K562 (cell line): ENCODE results near the gene MPRIP. TPM values are rescaled to one million over a fixed set of nuclear protein-coding genes. Genes with fewer than 3 reads are reported as not detected.

Experiments
- ATAC-seq: fragments of 200-7000 bp; cut with Tn5 transposase; 3 replicates; pipeline ENCODE4 v1.9.1; 2020; ENCODE audit warnings: moderate library complexity
- BruUV-seq: library from RNA; stranded (reverse); fragments of 400-500 nt; replicated peaks from 2 replicates; lab custom pipeline; 2021; lab: Mats Ljungman, UMichigan
- CTCF ChIA-PET: fragments of 300-600 bp; formaldehyde crosslinking; extraction: SDS; loops from one replicate; lab custom pipeline; 2021; ENCODE audit warnings: low intra/inter-chr PET ratio; lab: Yijun Ruan, JAX
- POLR2A ChIA-PET: fragments of 300-600, 350-650 bp; sonication (Branson Sonifier 250); formaldehyde crosslinking; extraction: SDS; loops from one replicate; lab custom pipeline; 2021; ENCODE audit warnings: antibody characterized with exemption, inconsistent platforms; lab: Yijun Ruan, JAX
- DNase-seq, 4 experiments: peaks; one replicate each; pipeline versions ENCODE4 v3.0.0 to v3.0.0-alpha.2; 2011 to 2018; ENCODE audit warnings: low spot score in 3 of 4, mixed read lengths in 3 of 4; ENCODE audit errors: extremely low read depth in 1 of 4
- FAIRE-seq: peaks from 2 replicates; lab custom pipeline; 2011; peaks lifted over from hg19 to GRCh38; lab: Jason Lieb, UNC
- H2AFZ ChIP-seq: 2 replicates; pipeline ENCODE4 v1.6.0; 2011; ENCODE audit warnings: low read depth, low read length, control low read depth, inconsistent platforms
- H3K27ac ChIP-seq: fragments of 200-600 bp; 3 replicates; pipeline ENCODE4 v1.8.0; 2011; ENCODE audit warnings: low read depth, mild to moderate bottlenecking, control low read depth, inconsistent platforms, low read length, moderate library complexity, mixed read lengths; ENCODE audit errors: extremely low read depth
- H3K27me3 ChIP-seq, 2 experiments: fragments of 300-600 bp in 1 of 2; 2 replicates in 1 of 2; 3 replicates in 1 of 2; pipeline versions ENCODE4 v1.6.0 to v1.8.0; 2011; ENCODE audit warnings: inconsistent platforms in 2 of 2, low read length in 2 of 2, mild to moderate bottlenecking in 1 of 2, mixed read lengths in 1 of 2, moderate library complexity in 1 of 2; ENCODE audit not compliant: control insufficient read depth in 2 of 2, insufficient read depth in 2 of 2
- H3K36me3 ChIP-seq: fragments of 300-600 bp; 3 replicates; pipeline ENCODE4 v1.8.0; 2011; ENCODE audit warnings: mild to moderate bottlenecking, low read length, inconsistent platforms; ENCODE audit not compliant: control insufficient read depth, insufficient read depth
- H3K4me1 ChIP-seq, 2 experiments: fragments of 200-600 bp in 1 of 2; replicated peaks in 1 of 2; 2 replicates in 1 of 2; 3 replicates in 1 of 2; pipeline versions ENCODE4 v1.5.1 to v1.8.0; 2011; ENCODE audit warnings: inconsistent platforms in 2 of 2, low read length in 2 of 2, mild to moderate bottlenecking in 1 of 2, mixed read lengths in 1 of 2, moderate library complexity in 1 of 2; ENCODE audit not compliant: control insufficient read depth in 2 of 2, insufficient read depth in 2 of 2
- H3K4me2 ChIP-seq: 2 replicates; pipeline ENCODE4 v1.6.1; 2011; ENCODE audit warnings: low read length, control low read depth, inconsistent platforms, mixed read lengths; ENCODE audit not compliant: insufficient read depth
- H3K4me3 ChIP-seq: fragments of 200-600 bp; sonication (generic), shearing (Covaris generic); 2 replicates; pipeline ENCODE4 v1.5.1; 2016; ENCODE audit warnings: control low read depth, inconsistent platforms
- H3K79me2 ChIP-seq: fragments of 200-600 bp; 3 replicates; pipeline ENCODE4 v1.8.0; 2011; ENCODE audit warnings: low read length, inconsistent platforms; ENCODE audit not compliant: control insufficient read depth, insufficient read depth
- H3K9ac ChIP-seq, 2 experiments: 2 replicates each; pipeline versions ENCODE4 v1.6.0 to v1.6.1; 2011; ENCODE audit warnings: low read depth in 2 of 2, low read length in 2 of 2, control low read depth in 1 of 2, inconsistent platforms in 1 of 2, mild to moderate bottlenecking in 1 of 2, mixed read lengths in 1 of 2; ENCODE audit not compliant: insufficient read depth in 1 of 2
- H3K9me1 ChIP-seq: one replicate; pipeline ENCODE4 v1.6.0; 2011; ENCODE audit warnings: inconsistent platforms, mild to moderate bottlenecking, low read length, moderate library complexity; ENCODE audit not compliant: control insufficient read depth, insufficient read depth
- H3K9me3 ChIP-seq: replicated peaks from 2 replicates; pipeline ENCODE4 v1.5.1; 2011; ENCODE audit warnings: low read depth, low read length, inconsistent platforms; ENCODE audit not compliant: control insufficient read depth, insufficient read depth
- H4K20me1 ChIP-seq: replicated peaks from 2 replicates; pipeline ENCODE4 v1.6.1; 2011; ENCODE audit warnings: low read length, inconsistent platforms, mixed read lengths; ENCODE audit not compliant: control insufficient read depth, insufficient read depth
- ASH1L ChIP-seq: fragments of 450-650 bp; IDR thresholded peaks from 2 replicates; pipeline ENCODE4 v1.6.1; 2018; ENCODE audit warnings: borderline replicate concordance, mild to moderate bottlenecking, low read depth; ENCODE audit not compliant: partially characterized antibody
- GATAD2B ChIP-seq: fragments of 450-650 bp; IDR thresholded peaks from 2 replicates; pipeline ENCODE4 v1.6.1; 2017; ENCODE audit warnings: mild to moderate bottlenecking, borderline replicate concordance
- HNRNPUL1 ChIP-seq: fragments of 200-400 bp; formaldehyde crosslinking; IDR thresholded peaks from 2 replicates; pipeline ENCODE4 v1.6.1; 2017; ENCODE audit warnings: low read length
- IFI16 ChIP-seq: fragments of 250-450 bp; sonication (Bioruptor Pico); IDR thresholded peaks from 2 replicates; pipeline ENCODE4 v2.1.2; 2022; ENCODE audit warnings: mild to moderate bottlenecking, inconsistent platforms
- ILF3 ChIP-seq: fragments of 450-650 bp; IDR thresholded peaks from 2 replicates; pipeline ENCODE4 v1.6.1; 2018; ENCODE audit warnings: antibody characterized with exemption, mild to moderate bottlenecking, moderate library complexity, borderline replicate concordance
- KDM2B ChIP-seq: fragments of 250-450 bp; sonication (Bioruptor Pico); IDR thresholded peaks from 2 replicates; pipeline ENCODE4 v1.8.0; 2021; ENCODE audit warnings: mild to moderate bottlenecking, moderate library complexity
- MXI1 ChIP-seq: IDR thresholded peaks from 2 replicates; pipeline ENCODE4 v1.6.1; 2011; ENCODE audit warnings: low read depth, mild to moderate bottlenecking, improper control_type of control experiment, low read length
- NCOA4 ChIP-seq: fragments of 450-650 bp; IDR thresholded peaks from 2 replicates; pipeline ENCODE4 v1.6.1; 2018; ENCODE audit warnings: mild to moderate bottlenecking; ENCODE audit not compliant: partially characterized antibody
- NR2C2 ChIP-seq, 2 experiments: fragments of 200-800 bp in 1 of 2; sonication (Bioruptor generic) in 1 of 2; sonication (generic) in 1 of 2; formaldehyde crosslinking in 1 of 2; IDR thresholded peaks; 2 replicates each; pipeline versions ENCODE4 v1.6.1 to v1.8.0; 2016 to 2022; ENCODE audit warnings: mild to moderate bottlenecking in 1 of 2, missing compliant biosample characterization in 1 of 2, missing genetic modification characterization in 1 of 2, missing genetic modification reagents in 1 of 2
- POLR2A ChIP-seq: fragments of 450-650 bp; conservative IDR thresholded peaks from 2 replicates; pipeline ENCODE4 v1.6.1; 2016
- SMC3 ChIP-seq: conservative IDR thresholded peaks from 2 replicates; pipeline ENCODE4 v1.6.1; 2011; ENCODE audit warnings: low read depth, low read length, improper control_type of control experiment; ENCODE audit not compliant: insufficient read depth
- SP2 ChIP-seq: IDR thresholded peaks from 2 replicates; pipeline ENCODE4 v1.6.1; 2011; ENCODE audit warnings: mild to moderate bottlenecking, low read depth, low read length, moderate library complexity; ENCODE audit not compliant: poor library complexity, severe bottlenecking; ENCODE audit errors: extremely low read depth
- TFAM ChIP-seq: fragments of 250-450 bp; sonication (Bioruptor Pico); conservative IDR thresholded peaks from 2 replicates; pipeline ENCODE4 v1.5.0; 2021; ENCODE audit warnings: mild to moderate bottlenecking, moderate library complexity
- ZBTB8A ChIP-seq: fragments of 450-650 bp; IDR thresholded peaks from 2 replicates; pipeline ENCODE4 v1.6.1; 2018; ENCODE audit warnings: mild to moderate bottlenecking, moderate library complexity; ENCODE audit not compliant: partially characterized antibody
- ZNF311 ChIP-seq: fragments of 250-450 bp; sonication (Bioruptor Pico); IDR thresholded peaks from 2 replicates; pipeline ENCODE4 v1.4.0; 2020; ENCODE audit warnings: mild to moderate bottlenecking, moderate library complexity
- WGBS: fragments of 100-300 bp; shearing (Covaris generic); methylation state at CpG from one replicate; pipeline ENCODE4 v1.1.6; 2016; ENCODE audit warnings: low coverage, mixed read lengths; ENCODE audit not compliant: insufficient coverage; ENCODE audit errors: missing lambda C conversion rate; 5-methylcytosine and 5-hydroxymethylcytosine counted together
- in situ Hi-C: fragments of 300-500 bp; cut with MboI; formaldehyde crosslinking; loops from 4 replicates; pipeline ENCODE4 v1.15.0; 2018; ENCODE audit warnings: inconsistent platforms, mixed read lengths
- intact Hi-C: fragments of 100-400 bp; cut with micrococcal nuclease; formaldehyde crosslinking; loops from 2 replicates; pipeline ENCODE4 v1.14.2; 2022
- polyA plus RNA-seq, 8 experiments: library from polyadenylated mRNA; depleted of rRNA in 4 of 8; stranded (reverse) in 5 of 8; unstranded in 3 of 8; fragments of >200 nt; fragmentation: Nextera tagmentation in 2 of 8; fragmentation: Illumina TruSeq in 1 of 8; extraction: Ambion mirVana in 2 of 8; extraction: Trizol in 1 of 8; gene quantifications; 2 replicates each; pipeline versions ENCODE4 v1.2.1 to v1.2.3, GENCODE V29; 2011 to 2014; ENCODE audit warnings: inconsistent platforms in 1 of 8, missing spikeins in 1 of 8
- total RNA-seq, 7 experiments: library from RNA; depleted of rRNA in 6 of 7; stranded (reverse); fragments of >200 nt in 6 of 7; fragmentation: Illumina TruSeq in 2 of 7; extraction: Trizol in 2 of 7; gene quantifications; 2 replicates each; pipeline versions ENCODE4 v1.2.1 to v1.2.3, GENCODE V29; 2011 to 2021; ENCODE audit warnings: low replicate concordance in 1 of 7
- TF ChIP-seq, protein P1 (sequence below): fragments of 250-450 bp; sonication (Bioruptor Pico); IDR thresholded peaks from 2 replicates; pipeline ENCODE4 v1.4.0; 2020
- TF ChIP-seq, protein P2 (sequence below): sonication (generic); formaldehyde crosslinking; IDR thresholded peaks from 2 replicates; pipeline ENCODE4 v1.9.0; 2022; ENCODE audit warnings: mild to moderate bottlenecking, missing genetic modification reagents

MPRIP gene
- total and polyA plus RNA-seq, 9 of the 15 experiments (the other 6 are each of a cell fraction or from before 2014, with no cell fraction given), result 10.0 to 72.6 (median 30.1) TPM

DNA sequence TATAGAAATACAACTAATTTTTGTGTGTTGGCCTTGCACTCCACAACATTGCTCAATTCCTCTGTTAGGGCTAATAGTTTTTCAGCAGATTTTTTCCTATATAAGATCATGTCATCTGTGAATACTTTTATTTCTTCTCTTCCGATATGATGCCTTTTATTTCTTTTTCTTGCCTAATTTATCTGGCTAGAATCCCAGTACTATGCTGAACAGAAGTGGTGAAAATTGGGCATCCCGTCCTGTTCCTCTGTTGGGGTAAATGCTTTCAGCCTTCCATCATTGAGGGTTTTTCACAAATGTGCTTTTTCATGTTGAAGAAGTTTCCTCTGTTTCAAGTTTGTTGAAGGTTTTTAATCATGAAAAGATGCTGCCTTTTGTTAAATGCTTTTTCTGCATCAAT, 47.6 kb upstream of the MPRIP start (continued):
- no peak for TF ChIP-seq ZNF311 (CRISPR knock-in tag)

DNA sequence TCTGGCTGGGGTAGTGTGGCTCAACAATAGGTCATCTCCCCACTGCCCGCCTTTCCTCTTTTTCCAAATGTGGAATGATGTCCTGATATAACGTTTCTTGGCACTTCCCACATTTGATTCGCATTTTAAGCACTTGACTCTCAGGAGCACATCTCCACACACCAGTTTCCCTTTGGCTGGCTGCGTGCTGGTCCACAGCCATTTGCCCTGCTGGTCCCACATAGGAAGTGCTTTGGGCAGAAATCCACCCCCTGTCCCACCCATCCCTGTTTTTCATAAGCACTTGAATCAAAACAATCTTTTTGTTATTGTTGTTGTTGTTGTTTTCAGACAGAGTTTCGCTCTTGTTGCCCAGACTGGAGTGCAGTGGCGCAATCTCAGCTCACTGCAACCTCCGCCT, 46.3 kb upstream of the MPRIP start:
- H3K9me1 ChIP-seq, result no peaks in the 10 kb centered on the region
- in situ Hi-C loops, result loop anchor here (25.0 kb wide), 1 partner anchor 641 kb away; no protein-coding TSS in a partner anchor
- DNase-seq, result no peak
- H3K36me3 ChIP-seq, result no peaks in the 10 kb centered on the region
- no peak overlapping the region for H2AFZ ChIP-seq
- ChIA-PET POLR2A (no interaction called here), CTCF (no interaction called here)
- no peak overlapping the region for H3K4me3 ChIP-seq
- ATAC-seq, result no peak
- peaks cover 0 to 8% of the 10 kb centered on the region in 2 experiments; a peak in 2 of 5 replicates for H3K4me1 ChIP-seq
- no peak overlapping the region for H3K27ac ChIP-seq
- no peaks in the 10 kb centered on the region for H3K9me3 ChIP-seq
- intact Hi-C loops, result no loop called here
- no peaks in the 10 kb centered on the region; a peak in 2 of 5 replicates for H3K27me3 ChIP-seq
- BruUV-seq, result no TSS peak
- no peak overlapping the region for H3K4me2 ChIP-seq
- 6% methylated on average over 6 of the region's 7 CpGs for WGBS
- H3K79me2 ChIP-seq, result no peaks in the 10 kb centered on the region
- no peaks in the 10 kb centered on the region for H4K20me1 ChIP-seq
- no peak overlapping the region for H3K9ac ChIP-seq
- FAIRE-seq, result no peak
- TF ChIP-seq GATAD2B (no peak), ILF3 (no peak), TFAM (CRISPR knock-in tag) (no peak), KDM2B (CRISPR knock-in tag) (no peak), NCOA4 (no peak), SMC3 (no peak), MXI1 (no peak), ASH1L (no peak), ZBTB8A (no peak), NR2C2 (CRISPR knock-in tag; IDR thresholded peaks at IDR 0.05) (no peak), NR2C2 (tag; IDR thresholded peaks at IDR 0.05) (no peak), HNRNPUL1 (no peak), SP2 (no peak), IFI16 (CRISPR knock-in tag) (no peak), POLR2A (no peak)
- TF ChIP-seq, protein P1, sequence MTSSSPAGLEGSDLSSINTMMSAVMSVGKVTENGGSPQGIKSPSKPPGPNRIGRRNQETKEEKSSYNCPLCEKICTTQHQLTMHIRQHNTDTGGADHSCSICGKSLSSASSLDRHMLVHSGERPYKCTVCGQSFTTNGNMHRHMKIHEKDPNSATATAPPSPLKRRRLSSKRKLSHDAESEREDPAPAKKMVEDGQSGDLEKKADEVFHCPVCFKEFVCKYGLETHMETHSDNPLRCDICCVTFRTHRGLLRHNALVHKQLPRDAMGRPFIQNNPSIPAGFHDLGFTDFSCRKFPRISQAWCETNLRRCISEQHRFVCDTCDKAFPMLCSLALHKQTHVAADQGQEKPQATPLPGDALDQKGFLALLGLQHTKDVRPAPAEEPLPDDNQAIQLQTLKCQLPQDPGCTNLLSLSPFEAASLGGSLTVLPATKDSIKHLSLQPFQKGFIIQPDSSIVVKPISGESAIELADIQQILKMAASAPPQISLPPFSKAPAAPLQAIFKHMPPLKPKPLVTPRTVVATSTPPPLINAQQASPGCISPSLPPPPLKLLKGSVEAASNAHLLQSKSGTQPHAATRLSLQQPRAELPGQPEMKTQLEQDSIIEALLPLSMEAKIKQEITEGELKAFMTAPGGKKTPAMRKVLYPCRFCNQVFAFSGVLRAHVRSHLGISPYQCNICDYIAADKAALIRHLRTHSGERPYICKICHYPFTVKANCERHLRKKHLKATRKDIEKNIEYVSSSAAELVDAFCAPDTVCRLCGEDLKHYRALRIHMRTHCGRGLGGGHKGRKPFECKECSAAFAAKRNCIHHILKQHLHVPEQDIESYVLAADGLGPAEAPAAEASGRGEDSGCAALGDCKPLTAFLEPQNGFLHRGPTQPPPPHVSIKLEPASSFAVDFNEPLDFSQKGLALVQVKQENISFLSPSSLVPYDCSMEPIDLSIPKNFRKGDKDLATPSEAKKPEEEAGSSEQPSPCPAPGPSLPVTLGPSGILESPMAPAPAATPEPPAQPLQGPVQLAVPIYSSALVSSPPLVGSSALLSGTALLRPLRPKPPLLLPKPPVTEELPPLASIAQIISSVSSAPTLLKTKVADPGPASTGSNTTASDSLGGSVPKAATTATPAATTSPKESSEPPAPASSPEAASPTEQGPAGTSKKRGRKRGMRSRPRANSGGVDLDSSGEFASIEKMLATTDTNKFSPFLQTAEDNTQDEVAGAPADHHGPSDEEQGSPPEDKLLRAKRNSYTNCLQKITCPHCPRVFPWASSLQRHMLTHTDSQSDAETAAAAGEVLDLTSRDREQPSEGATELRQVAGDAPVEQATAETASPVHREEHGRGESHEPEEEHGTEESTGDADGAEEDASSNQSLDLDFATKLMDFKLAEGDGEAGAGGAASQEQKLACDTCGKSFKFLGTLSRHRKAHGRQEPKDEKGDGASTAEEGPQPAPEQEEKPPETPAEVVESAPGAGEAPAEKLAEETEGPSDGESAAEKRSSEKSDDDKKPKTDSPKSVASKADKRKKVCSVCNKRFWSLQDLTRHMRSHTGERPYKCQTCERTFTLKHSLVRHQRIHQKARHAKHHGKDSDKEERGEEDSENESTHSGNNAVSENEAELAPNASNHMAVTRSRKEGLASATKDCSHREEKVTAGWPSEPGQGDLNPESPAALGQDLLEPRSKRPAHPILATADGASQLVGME (CRISPR knock-in tag), result no peak
- TF ChIP-seq, protein P2, sequence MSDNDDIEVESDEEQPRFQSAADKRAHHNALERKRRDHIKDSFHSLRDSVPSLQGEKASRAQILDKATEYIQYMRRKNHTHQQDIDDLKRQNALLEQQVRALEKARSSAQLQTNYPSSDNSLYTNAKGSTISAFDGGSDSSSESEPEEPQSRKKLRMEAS, result no peak
